GM12801 (cell line): ENCODE results near the gene NR1H3.

Source experiments
- TF ChIP-seq, protein P1 (sequence below): IDR thresholded peaks from one replicate; pipeline ENCODE4 v1.5.1; 2011; ENCODE audit warnings: control low read depth; ENCODE audit not compliant: insufficient read length; ENCODE audit errors: extremely low read depth

Gene NR1H3

DNA sequence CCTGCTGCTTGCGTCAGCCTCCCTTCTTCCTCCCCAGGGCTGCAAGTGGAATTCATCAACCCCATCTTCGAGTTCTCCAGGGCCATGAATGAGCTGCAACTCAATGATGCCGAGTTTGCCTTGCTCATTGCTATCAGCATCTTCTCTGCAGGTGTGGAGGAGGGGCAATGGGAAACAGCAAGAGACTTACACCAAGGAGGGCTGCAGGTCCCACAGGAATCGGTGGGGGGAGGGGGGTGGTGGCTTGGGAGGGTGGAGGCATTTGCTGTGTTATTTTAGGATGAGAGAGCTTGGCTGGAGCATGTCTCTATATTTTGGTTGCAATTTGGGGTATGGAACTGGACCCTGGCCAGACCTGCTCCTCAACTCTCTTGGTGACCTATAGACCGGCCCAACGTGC is 10.1 kb downstream of the NR1H3 start:
- TF ChIP-seq, protein P1, sequence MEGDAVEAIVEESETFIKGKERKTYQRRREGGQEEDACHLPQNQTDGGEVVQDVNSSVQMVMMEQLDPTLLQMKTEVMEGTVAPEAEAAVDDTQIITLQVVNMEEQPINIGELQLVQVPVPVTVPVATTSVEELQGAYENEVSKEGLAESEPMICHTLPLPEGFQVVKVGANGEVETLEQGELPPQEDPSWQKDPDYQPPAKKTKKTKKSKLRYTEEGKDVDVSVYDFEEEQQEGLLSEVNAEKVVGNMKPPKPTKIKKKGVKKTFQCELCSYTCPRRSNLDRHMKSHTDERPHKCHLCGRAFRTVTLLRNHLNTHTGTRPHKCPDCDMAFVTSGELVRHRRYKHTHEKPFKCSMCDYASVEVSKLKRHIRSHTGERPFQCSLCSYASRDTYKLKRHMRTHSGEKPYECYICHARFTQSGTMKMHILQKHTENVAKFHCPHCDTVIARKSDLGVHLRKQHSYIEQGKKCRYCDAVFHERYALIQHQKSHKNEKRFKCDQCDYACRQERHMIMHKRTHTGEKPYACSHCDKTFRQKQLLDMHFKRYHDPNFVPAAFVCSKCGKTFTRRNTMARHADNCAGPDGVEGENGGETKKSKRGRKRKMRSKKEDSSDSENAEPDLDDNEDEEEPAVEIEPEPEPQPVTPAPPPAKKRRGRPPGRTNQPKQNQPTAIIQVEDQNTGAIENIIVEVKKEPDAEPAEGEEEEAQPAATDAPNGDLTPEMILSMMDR: no peak

- TF ChIP-seq, protein P1: no peak
Observed at GRCh38 chr11:47268448-47269001, 10.7 kb downstream of the NR1H3 start.

- TF ChIP-seq, protein P1: no peak
Observed at GRCh38 chr11:47269002-47269828, 11.4 kb downstream of the NR1H3 start.

DNA sequence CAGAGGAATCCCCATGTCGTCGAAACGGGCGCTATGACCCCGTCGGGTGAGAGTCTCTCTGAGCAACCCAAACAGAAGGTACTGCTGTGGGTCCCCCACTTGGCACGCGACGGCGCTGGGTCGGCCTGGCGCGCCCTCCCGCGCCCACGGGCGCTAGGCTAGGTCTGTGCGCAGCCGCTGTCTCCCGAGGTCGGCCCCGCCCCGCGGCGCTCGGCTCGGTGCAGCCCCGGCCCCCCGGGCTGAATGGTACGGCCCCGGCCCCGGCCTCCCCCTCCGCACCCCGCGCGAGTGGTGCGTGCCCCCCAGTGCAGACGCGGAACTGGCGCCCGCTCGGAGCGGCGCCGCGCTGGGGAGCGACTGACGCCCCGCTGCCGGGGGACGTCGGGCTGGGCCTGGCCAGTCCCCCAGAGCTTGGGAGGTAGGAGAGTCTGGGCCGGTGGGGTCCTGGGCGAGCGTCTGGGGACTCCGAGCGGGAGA is 12.1 kb downstream of the NR1H3 start, which contains the start of gene MADD:
Gene MADD (plus strand): TSS at position 305 of the 477 bp plus-strand sequence.
- TF ChIP-seq, protein P1: no peak

GRCh38 chr11:47270331-47271271 is 12.8 kb downstream of the NR1H3 start:
- TF ChIP-seq, protein P1: no peak

DNA sequence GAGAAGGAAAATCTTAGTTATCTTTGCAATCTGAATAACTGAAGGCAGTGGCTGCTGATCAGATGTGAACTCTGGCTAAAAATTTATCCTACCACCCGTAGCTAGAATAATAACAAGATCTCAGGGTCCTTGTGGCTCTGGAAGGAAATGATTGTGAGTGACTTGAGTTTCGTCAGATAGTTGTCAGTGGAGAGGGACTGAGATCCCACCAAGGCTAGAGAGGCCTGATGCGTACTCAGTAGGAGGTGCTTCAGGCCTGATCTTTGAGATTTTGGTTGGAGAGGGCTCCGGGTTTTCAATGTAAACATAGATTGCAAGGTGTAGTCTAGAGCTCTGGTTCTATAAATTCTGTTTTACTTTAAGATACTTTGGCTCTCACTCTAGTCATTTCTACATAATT is 13.5 kb downstream of the NR1H3 start:
- TF ChIP-seq, protein P1: no peak
